CD14-positive monocyte (primary cell): ENCODE measurements around the gene DNAJC5. TPM values are rescaled to one million over a fixed set of nuclear protein-coding genes. Genes with fewer than 3 reads are reported as not detected.

Experiments used
- polyA plus RNA-seq, 3 donors: library from polyadenylated mRNA; depleted of rRNA in 1 of 3; unstranded in 2 of 3; stranded (reverse) in 1 of 3; fragments of 300-500 nt in 2 of 3; fragments of >200 nt in 1 of 3; fragmentation: Illumina TruSeq in 2 of 3; gene quantifications; 1 replicate in 2 of 3; 2 replicates in 1 of 3; pipeline ENCODE4 v1.2.3, GENCODE V29; 2012 to 2021
- small RNA-seq: library from RNA; depleted of rRNA; stranded (forward); fragments of <200 nt; gene quantifications from one replicate; pipeline ENCODE3, GENCODE V24; 2012; ENCODE audit warnings: low read depth; ENCODE audit not compliant: insufficient read length

Gene DNAJC5
- polyA plus RNA-seq, 3 donors, result 5.9 to 44.4 (median 7.4) TPM

Small RNAs within 50 kb of the gene (small RNA-seq; reads per million reads assigned to genes)
- gene MIR647 (not detected), gene MIR941-2 (not detected), gene MIR941-4 (not detected), gene MIR941-5 (not detected), gene RNU1-134P (150 reads per million, percentile 97 among the genes with 10 or more reads in this experiment)

Other genes starting within 250 kb of the DNAJC5 start
- 1 to 10 TPM in 1 of 3 donors, under 1 TPM in 2; 0.10 to 8.1 (median 0.15) TPM for gene STMN3, start 241.7 kb upstream of the DNAJC5 start, polyA plus RNA-seq
- 10 to 100 TPM in 1 of 3 donors, 1 to 10 TPM in 2; 1.0 to 15.5 (median 4.8) TPM for gene RTEL1, start 236.8 kb upstream of the DNAJC5 start, polyA plus RNA-seq
- gene TNFRSF6B, start 198.5 kb upstream of the DNAJC5 start, polyA plus RNA-seq, result 1 to 10 TPM in 1 of 3 donors, not detected in 2; 6.5 TPM
- gene ARFRP1, start 187.2 kb upstream of the DNAJC5 start, polyA plus RNA-seq, result 10 to 100 TPM; 18.2 to 31.1 (median 20.7) TPM
- 10 to 100 TPM; 24.2 to 58.6 (median 28.3) TPM for gene ZGPAT, start 187.1 kb upstream of the DNAJC5 start, polyA plus RNA-seq
- gene LIME1, start 158.5 kb upstream of the DNAJC5 start, polyA plus RNA-seq, result 1 to 10 TPM in 1 of 3 donors, under 1 TPM in 2; 0.39 to 8.8 (median 0.62) TPM
- 10 to 100 TPM in 1 of 3 donors, 1 to 10 TPM in 1, under 1 TPM in 1; 0.46 to 21.0 (median 1.5) TPM for gene SLC2A4RG, start 155.3 kb upstream of the DNAJC5 start, polyA plus RNA-seq
- gene ZBTB46, start 63.9 kb upstream of the DNAJC5 start, polyA plus RNA-seq, result 1 to 10 TPM in 1 of 3 donors, under 1 TPM in 2; 0.07 to 2.3 (median 0.37) TPM
- not detected for gene ABHD16B, start 33.6 kb upstream of the DNAJC5 start, polyA plus RNA-seq
- 100 to 1,000 TPM; 137 to 167 (median 144) TPM for gene TPD52L2, start 29.9 kb upstream of the DNAJC5 start, polyA plus RNA-seq
- 10 to 100 TPM; 10.9 to 65.8 (median 14.5) TPM for gene UCKL1, start 61.3 kb downstream of the DNAJC5 start, polyA plus RNA-seq
- gene ZNF512B, start 74.8 kb downstream of the DNAJC5 start, polyA plus RNA-seq, result 1 to 10 TPM in 1 of 3 donors, under 1 TPM in 1, not detected in 1; 0.10 to 2.6 TPM
- 1 to 10 TPM in 1 of 3 donors, under 1 TPM in 2; 0.34 to 2.4 (median 0.67) TPM for gene SAMD10, start 84.5 kb downstream of the DNAJC5 start, polyA plus RNA-seq
- 10 to 100 TPM; 29.1 to 47.7 (median 34.5) TPM for gene PRPF6, start 86.0 kb downstream of the DNAJC5 start, polyA plus RNA-seq
- gene C20orf204, start 141.1 kb downstream of the DNAJC5 start, polyA plus RNA-seq, result under 1 TPM in 1 of 3 donors, not detected in 2; 0.20 TPM
- not detected for gene SOX18, start 154.5 kb downstream of the DNAJC5 start, polyA plus RNA-seq
- 10 to 100 TPM; 15.7 to 24.3 (median 16.0) TPM for gene TCEA2, start 168.1 kb downstream of the DNAJC5 start, polyA plus RNA-seq
- 100 to 1,000 TPM; 235 to 280 (median 244) TPM for gene RGS19, start 184.4 kb downstream of the DNAJC5 start, polyA plus RNA-seq
- gene OPRL1, start 185.0 kb downstream of the DNAJC5 start, polyA plus RNA-seq, result 1 to 10 TPM; 7.0 to 9.0 (median 8.8) TPM
- gene LKAAEAR1, start 189.3 kb downstream of the DNAJC5 start, polyA plus RNA-seq, result under 1 TPM; 0.61 to 0.86 (median 0.64) TPM
- not detected for gene NPBWR2, start 212.4 kb downstream of the DNAJC5 start, polyA plus RNA-seq